Mesodermal cell (in vitro differentiated cells): Measurements from ENCODE around the gene HIPK1. TPM values are rescaled to one million over a fixed set of nuclear protein-coding genes. Genes with fewer than 3 reads are reported as not detected.

ENCODE experiments used
- H3K27ac ChIP-seq: 2 replicates; pipeline ENCODE4 v1.7.0; 2013; ENCODE audit warnings: mild to moderate bottlenecking, low read depth, low read length, moderate library complexity; ENCODE audit not compliant: severe bottlenecking
- H3K36me3 ChIP-seq: 2 replicates; pipeline ENCODE4 v1.7.1; 2013; ENCODE audit warnings: mild to moderate bottlenecking, low read length, moderate library complexity; ENCODE audit not compliant: control insufficient read depth, insufficient read depth
- H3K4me1 ChIP-seq: one replicate; pipeline ENCODE4 v1.7.1; 2013; ENCODE audit warnings: mild to moderate bottlenecking, low read length; ENCODE audit not compliant: insufficient read depth, control insufficient read depth, poor library complexity, severe bottlenecking
- H3K4me3 ChIP-seq: 2 replicates; pipeline ENCODE4 v1.7.0; 2013; ENCODE audit warnings: low read length, control low read depth, mild to moderate bottlenecking; ENCODE audit not compliant: insufficient read depth, poor library complexity, severe bottlenecking; ENCODE audit errors: extremely low read depth
- H3K9me3 ChIP-seq: 2 replicates; pipeline ENCODE4 v1.7.1; 2013; ENCODE audit warnings: mild to moderate bottlenecking, low read length, moderate library complexity; ENCODE audit not compliant: control insufficient read depth
- WGBS, 2 experiments: methylation state at CpG; one replicate each; pipeline ENCODE4 v1.1.5; 2013; ENCODE audit warnings: missing lambda C conversion rate in 2 of 2; ENCODE audit not compliant: insufficient coverage in 2 of 2; 5-methylcytosine and 5-hydroxymethylcytosine counted together
- polyA plus RNA-seq, 2 experiments: library from polyadenylated mRNA; stranded (reverse); fragments of 50-300 nt; gene quantifications; one replicate each; pipeline ENCODE4 v1.2.3, GENCODE V29; 2013

HIPK1 gene
- 40.1 TPM for polyA plus RNA-seq (2013, experiment 1 of 2)
- 31.3 TPM for polyA plus RNA-seq (2013, experiment 2 of 2)

DNA sequence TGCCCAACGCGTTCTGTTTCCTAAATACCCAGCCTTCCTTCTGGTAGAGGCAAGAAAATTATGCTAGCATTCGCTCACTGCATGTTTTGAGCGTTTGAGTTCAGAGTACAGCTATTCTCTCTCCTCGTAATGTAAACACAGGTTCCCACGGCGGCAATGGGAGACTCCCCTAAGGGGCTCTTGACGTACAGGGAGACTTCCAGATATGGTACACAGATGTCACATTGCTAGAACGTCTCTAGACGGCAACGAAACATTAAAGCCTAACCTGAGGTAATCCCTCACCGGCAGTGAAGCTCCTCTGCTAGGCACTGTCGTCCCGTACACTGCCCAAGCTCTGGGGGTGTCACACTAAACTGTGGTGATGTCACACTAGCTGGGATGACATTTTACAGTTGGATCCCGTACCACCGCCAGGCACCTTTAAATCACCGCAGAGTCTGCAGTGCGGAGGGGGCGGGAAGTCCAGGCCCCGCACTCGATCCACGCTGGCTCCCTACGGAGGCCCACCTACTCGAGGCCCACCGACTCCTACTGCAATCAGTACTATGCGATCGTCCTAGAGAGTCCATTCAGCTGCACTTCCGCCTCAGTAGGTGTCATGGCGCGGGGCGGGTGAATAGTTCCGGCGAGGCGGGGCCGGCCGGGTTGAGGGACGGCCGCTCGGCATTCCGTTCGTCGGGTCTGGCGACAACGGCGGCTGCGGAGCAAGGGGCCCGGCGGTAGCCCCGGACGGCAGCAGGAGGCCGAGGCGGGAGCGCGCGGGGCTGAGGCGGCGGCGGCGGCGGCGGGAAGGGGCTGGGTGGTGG lies at the start of gene HIPK1:
Gene HIPK1, plus strand, starts transcription at position 384 of the 809 bp plus-strand sequence.
- H3K4me3 ChIP-seq: peak within 1 kb of the TSS; percentile 74
- H3K4me1 ChIP-seq: peaks cover 5% of the 10 kb centered on the region
- peak within 1 kb of the TSS; percentile 92 for H3K27ac ChIP-seq
- 0 to 1% methylated on average over 41 to 44 of the region's 61 CpGs for WGBS, 2 experiments
- no peaks in the 10 kb centered on the region for H3K36me3 ChIP-seq
- H3K9me3 ChIP-seq: no peaks in the 10 kb centered on the region

DNA sequence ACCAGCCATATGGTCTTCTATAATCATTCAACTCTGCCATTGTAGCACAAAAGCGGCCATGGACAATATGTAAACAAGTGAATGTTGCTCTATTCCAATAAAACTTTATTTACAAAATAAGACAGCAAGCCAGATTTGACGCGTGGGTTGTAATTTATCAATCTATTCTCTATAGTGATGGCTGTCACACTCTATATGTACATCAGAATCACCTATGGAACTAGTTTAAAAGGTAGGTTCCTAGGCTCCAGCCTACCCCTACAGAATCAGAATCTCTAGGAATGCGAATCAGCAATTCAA lies 49.4 kb upstream of the HIPK1 start:
- H3K36me3 ChIP-seq: no peaks in the 10 kb centered on the region
- H3K4me3 ChIP-seq: no peak overlapping the region
- 100% methylated on average over 1 of the region's 4 CpGs; no CpG with 5 or more reads in 1 of the 2 experiments for WGBS, 2 experiments
- H3K4me1 ChIP-seq: no peaks in the 10 kb centered on the region
- no peak overlapping the region for H3K27ac ChIP-seq
- no peaks in the 10 kb centered on the region for H3K9me3 ChIP-seq

DNA sequence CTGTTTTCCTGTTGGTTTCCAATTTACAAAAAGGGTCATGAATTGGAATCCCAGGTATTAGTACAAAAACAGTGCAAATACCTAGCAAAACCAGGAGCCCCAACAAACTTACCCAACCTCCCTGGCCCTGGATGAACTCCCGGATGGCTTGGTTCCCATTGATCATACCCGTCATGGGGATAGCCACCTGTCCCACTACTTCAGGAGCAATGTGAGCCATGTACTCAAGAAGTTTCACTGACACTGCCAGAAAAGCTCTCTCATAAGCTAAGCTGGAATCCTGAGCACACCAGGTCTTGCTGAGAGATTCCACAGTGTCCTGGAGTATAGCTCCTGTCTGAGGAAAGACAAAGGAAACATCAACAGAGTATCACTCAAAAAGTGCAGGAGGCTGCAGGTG lies 47.5 kb upstream of the HIPK1 start:
- 71 to 95% methylated on average over 2 of the region's 2 CpGs for WGBS, 2 experiments
- H3K9me3 ChIP-seq: no peaks in the 10 kb centered on the region
- H3K36me3 ChIP-seq: no peaks in the 10 kb centered on the region
- H3K27ac ChIP-seq: no peak overlapping the region
- no peak overlapping the region for H3K4me3 ChIP-seq
- no peaks in the 10 kb centered on the region for H3K4me1 ChIP-seq

GRCh38 chr1:113886417-113887401 lies 42.4 kb upstream of the HIPK1 start:
- H3K27ac ChIP-seq: no peak overlapping the region
- WGBS, 2 experiments: 92% methylated on average over 11 to 15 of the region's 17 CpGs

GRCh38 chr1:113887402-113888175 lies 41.5 kb upstream of the HIPK1 start, which contains the start of gene BCL2L15:
Gene BCL2L15 (minus strand): TSS chr1:113887581. CDS start chr1:113887375, 206 bp downstream.
- Histone ChIP-seq H3K4me3 (no peak within 1 kb of the TSS), H3K27ac (no peak within 1 kb of the TSS), H3K4me1 (no peaks in the 10 kb centered on the region), H3K9me3 (no peaks in the 10 kb centered on the region), H3K36me3 (no peaks in the 10 kb centered on the region)
- 90 to 100% methylated on average over 2 to 3 of the region's 6 CpGs for WGBS, 2 experiments

More at GRCh38 chr1:113886417-113887401, 42.4 kb upstream of the HIPK1 start:
- Histone ChIP-seq H3K4me3 (no peak overlapping the region), H3K9me3 (no peaks in the 10 kb centered on the region), H3K4me1 (no peaks in the 10 kb centered on the region), H3K36me3 (no peaks in the 10 kb centered on the region)

DNA sequence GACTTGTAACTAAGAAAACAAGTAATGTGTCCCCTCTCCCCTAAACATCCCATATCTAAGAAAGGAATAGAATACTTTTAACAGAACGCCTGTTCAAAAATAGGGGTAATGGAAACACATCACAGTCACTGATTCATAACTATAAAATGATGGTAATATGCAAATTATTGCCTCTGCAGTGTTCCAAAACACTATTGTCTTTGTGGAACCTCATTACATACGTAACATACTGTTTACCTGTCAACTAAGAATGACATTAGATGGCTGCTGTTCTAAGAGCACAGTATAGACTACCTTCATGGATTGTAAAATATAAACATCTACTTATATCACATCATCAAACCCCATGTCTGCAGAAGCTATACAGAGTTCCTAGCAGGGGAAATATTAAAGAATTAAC lies 38.3 kb upstream of the HIPK1 start:
- Histone ChIP-seq H3K4me3 (no peak overlapping the region), H3K9me3 (no peaks in the 10 kb centered on the region), H3K27ac (no peak overlapping the region), H3K36me3 (peaks cover 6% of the 10 kb centered on the region), H3K4me1 (no peaks in the 10 kb centered on the region)
- WGBS, 2 experiments: no CpG with 5 or more reads among the region's 2 CpGs

DNA sequence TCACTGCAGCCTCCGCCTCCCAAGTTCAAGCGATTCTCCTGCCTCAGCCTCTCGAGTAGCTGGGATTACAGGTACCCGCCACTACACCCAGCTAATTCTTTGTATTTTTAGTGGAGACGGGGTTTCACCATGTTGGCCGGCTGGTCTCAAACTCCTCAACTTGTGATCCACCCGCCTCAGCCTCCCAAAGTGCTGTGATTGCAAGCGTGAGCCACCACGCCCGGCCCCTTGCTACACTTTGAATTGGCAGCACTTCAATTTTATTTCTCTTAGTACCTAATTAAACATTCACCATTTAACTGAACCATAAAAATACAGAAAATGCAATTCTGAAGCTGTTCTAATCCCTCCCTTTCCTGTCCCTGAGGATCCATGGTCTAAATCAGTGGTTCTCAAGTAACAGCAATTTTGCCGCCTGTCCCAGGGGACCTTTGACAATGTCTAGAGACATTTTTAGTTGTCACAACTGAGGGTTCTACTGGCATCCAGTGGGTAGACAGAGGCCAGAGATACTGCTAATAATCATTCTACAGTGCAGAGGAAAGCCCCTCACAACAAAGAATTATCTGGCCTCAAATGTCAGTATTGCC lies 37.4 kb upstream of the HIPK1 start:
- Histone ChIP-seq H3K9me3 (no peaks in the 10 kb centered on the region), H3K27ac (no peak overlapping the region), H3K36me3 (peaks cover 13% of the 10 kb centered on the region), H3K4me3 (no peak overlapping the region), H3K4me1 (no peaks in the 10 kb centered on the region)
- 80 to 93% methylated on average over 6 to 9 of the region's 11 CpGs for WGBS, 2 experiments

DNA sequence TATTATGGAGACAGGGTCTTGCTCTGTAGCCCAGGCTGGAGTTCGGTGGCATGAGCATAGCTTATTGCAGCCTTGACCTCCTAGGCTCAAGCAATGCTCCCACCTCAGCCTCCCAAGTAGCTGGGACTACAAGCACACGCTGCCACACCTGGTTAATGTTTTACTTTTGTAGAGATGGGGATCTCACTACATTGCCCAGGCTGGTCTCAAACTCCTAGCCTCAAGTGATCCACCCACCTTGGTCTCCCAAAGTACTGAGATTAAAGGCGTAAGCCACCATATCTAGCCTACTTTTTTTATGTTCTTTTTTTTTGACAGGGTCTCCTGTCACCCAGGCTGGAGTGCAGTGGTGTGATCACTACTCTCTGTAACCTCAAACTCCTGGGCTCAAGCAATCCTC lies 35.9 kb upstream of the HIPK1 start:
- no peaks in the 10 kb centered on the region for H3K4me1 ChIP-seq
- no peaks in the 10 kb centered on the region for H3K9me3 ChIP-seq
- H3K4me3 ChIP-seq: no peak overlapping the region
- no peak overlapping the region for H3K27ac ChIP-seq
- peaks cover 25% of the 10 kb centered on the region for H3K36me3 ChIP-seq
- WGBS, 2 experiments: 79 to 100% methylated on average over 2 of the region's 3 CpGs

- Histone ChIP-seq H3K9me3 (no peaks in the 10 kb centered on the region), H3K4me3 (no peak overlapping the region), H3K27ac (no peak overlapping the region), H3K36me3 (peaks cover 39% of the 10 kb centered on the region), H3K4me1 (no peaks in the 10 kb centered on the region)
- 93 to 98% methylated on average over 6 of the region's 6 CpGs for WGBS, 2 experiments
Measured at GRCh38 chr1:113895098-113895497, 34.0 kb upstream of the HIPK1 start.

DNA sequence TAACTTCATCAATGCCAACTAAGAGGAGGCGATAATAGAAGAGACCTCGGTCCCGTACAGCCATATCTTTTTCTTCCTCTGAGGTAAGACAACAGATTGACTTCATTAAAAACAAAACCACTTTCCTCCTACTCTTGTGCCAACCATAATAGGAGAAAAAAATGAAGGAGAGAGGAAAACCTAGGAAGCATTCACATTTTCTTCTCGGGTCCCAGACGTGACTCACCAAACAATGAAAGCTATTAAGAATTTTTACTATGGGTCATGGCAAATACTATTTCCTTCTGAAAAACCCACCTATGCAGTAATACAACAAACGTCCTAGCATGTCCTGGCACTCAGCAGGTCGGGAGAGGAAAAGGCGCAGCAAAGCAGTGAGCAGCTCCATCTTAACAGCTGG lies 33.2 kb upstream of the HIPK1 start:
- Histone ChIP-seq H3K4me3 (no peak overlapping the region), H3K27ac (no peak overlapping the region), H3K36me3 (peaks cover 47% of the 10 kb centered on the region), H3K4me1 (no peaks in the 10 kb centered on the region), H3K9me3 (no peaks in the 10 kb centered on the region)
- WGBS, 2 experiments: 86 to 95% methylated on average over 6 to 7 of the region's 8 CpGs
